Ascending aorta (tissue), 2 donors: ENCODE measurements around the gene SLC23A2. TPM values are rescaled to one million over a fixed set of nuclear protein-coding genes. Genes with fewer than 3 reads are reported as not detected.
A peak's percentile ranks its signal among the peaks of the same experiment; 100 is the strongest.

Experiments used
- DNase-seq, 2 donors: peaks; one replicate each; pipeline ENCODE4 v3.0.0-alpha.2; 2019; ENCODE audit warnings: low spot score in 2 of 2
- H3K27ac ChIP-seq, 2 donors: fragments of 200-600 bp; sonication (generic); one replicate each; pipeline ENCODE4 v1.5.1; 2016 to 2017; ENCODE audit warnings: mild to moderate bottlenecking in 1 of 2
- H3K27me3 ChIP-seq: fragments of 200-600 bp; sonication (generic); one replicate; pipeline ENCODE4 v1.5.1; 2017
- H3K36me3 ChIP-seq, 2 donors: fragments of 200-600 bp; sonication (generic); one replicate each; pipeline ENCODE4 v1.5.1; 2016
- H3K4me1 ChIP-seq, 2 donors: fragments of 200-600 bp; sonication (generic); one replicate each; pipeline ENCODE4 v1.5.1; 2016 to 2017; ENCODE audit warnings: mild to moderate bottlenecking in 1 of 2
- H3K4me3 ChIP-seq, 2 donors: fragments of 200-600 bp; sonication (generic); one replicate each; pipeline ENCODE4 v1.5.1; 2016 to 2017; ENCODE audit warnings: mild to moderate bottlenecking in 1 of 2
- H3K9me3 ChIP-seq, 2 donors: fragments of 200-600 bp; sonication (generic); one replicate each; pipeline ENCODE4 v1.5.1; 2016
- intact Hi-C: fragments of 100-400 bp; cut with DNase I; formaldehyde crosslinking; loops from one replicate; pipeline ENCODE4 v1.15.1; 2023
- total RNA-seq: library from RNA; depleted of rRNA; stranded (reverse); fragments of >200 nt; gene quantifications from one replicate; pipeline ENCODE4 v1.1.0, GENCODE V29; 2016
- TF ChIP-seq, protein P1 (sequence below), 3 experiments: fragments of 200-600 bp in 2 of 3; fragments of 450-650 bp in 1 of 3; sonication (generic) in 2 of 3; IDR thresholded peaks; one replicate each; pipeline ENCODE4 v1.5.1; 2016 to 2019; ENCODE audit warnings: antibody characterized with exemption in 3 of 3, mild to moderate bottlenecking in 1 of 3, moderate library complexity in 1 of 3

The SLC23A2 gene
- total RNA-seq, 1 donor from 2014 or later = 32.8 TPM

DNA sequence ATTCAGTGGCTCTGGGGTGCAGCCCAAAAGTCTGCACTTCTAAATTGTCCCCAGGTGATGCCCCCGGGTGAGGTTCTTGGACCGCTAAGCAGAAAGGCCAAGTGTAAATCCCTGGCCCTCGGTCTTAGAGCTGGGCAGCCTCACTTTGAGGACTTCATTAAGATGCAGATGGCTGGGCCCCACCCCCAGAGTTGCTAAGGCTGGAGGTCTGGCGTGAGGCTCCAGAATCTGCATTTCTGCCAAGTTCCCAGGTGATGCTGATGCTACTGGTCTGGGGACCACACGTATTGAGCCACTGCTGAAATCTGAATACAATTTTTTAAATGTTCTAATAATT lies 735 bp upstream of the SLC23A2 start:
- no peaks in the 10 kb centered on the region for H3K36me3 ChIP-seq
- TF ChIP-seq, protein P1, sequence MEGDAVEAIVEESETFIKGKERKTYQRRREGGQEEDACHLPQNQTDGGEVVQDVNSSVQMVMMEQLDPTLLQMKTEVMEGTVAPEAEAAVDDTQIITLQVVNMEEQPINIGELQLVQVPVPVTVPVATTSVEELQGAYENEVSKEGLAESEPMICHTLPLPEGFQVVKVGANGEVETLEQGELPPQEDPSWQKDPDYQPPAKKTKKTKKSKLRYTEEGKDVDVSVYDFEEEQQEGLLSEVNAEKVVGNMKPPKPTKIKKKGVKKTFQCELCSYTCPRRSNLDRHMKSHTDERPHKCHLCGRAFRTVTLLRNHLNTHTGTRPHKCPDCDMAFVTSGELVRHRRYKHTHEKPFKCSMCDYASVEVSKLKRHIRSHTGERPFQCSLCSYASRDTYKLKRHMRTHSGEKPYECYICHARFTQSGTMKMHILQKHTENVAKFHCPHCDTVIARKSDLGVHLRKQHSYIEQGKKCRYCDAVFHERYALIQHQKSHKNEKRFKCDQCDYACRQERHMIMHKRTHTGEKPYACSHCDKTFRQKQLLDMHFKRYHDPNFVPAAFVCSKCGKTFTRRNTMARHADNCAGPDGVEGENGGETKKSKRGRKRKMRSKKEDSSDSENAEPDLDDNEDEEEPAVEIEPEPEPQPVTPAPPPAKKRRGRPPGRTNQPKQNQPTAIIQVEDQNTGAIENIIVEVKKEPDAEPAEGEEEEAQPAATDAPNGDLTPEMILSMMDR (IDR thresholded peaks at IDR 0.05) = no peak
- no peak for DNase-seq
- peaks cover 0 to 10% of the 10 kb centered on the region in 2 donors for H3K4me1 ChIP-seq
- no peaks in the 10 kb centered on the region for H3K27me3 ChIP-seq
- peak overlapping the region; percentile 84 to 98 for H3K4me3 ChIP-seq
- no peak overlapping the region for H3K27ac ChIP-seq
- intact Hi-C loops = no loop called here
- no peaks in the 10 kb centered on the region for H3K9me3 ChIP-seq

DNA sequence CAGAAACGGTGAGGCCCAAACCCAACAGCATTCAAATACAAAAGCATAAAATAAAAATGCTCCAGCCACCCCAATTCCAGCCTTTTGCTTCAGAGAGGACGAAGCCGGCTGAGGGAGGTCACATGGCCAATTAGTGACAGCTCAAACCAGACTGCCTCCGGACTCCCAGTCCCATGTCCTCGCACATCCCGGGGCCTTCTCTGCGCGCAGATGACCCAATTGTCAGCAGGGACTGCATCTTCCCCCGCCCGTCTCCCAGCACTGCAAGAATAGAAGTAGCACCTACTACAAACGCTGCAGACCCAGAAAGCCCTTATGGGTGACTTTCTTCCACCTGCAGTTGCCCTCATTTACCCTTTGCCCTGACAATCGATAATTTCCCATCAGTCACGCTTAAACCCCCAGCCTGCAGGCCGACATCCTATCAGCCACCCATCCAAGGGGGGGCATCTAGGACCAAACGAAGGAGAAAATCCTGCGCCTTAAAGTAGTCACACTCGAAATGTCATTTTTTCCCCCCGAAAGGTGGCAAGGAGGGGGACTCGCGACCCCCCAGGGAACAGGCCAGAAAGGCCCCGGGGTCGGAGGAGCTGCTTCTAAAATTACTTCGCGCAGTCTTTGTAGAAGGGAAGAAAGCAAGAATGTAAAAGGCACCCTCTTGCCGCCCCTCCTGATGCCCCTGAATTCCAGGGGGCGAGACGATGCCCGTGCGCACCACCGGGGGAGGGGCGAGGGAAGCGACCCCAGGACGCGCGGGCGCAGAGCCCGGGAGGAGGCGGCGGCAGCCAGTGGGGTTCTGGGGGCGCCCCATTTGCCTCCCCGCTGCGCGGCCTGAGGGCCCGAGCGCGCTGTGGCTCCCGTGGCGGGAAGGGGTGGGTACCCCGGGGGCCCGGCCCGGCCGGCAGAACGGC lies 792 bp downstream of the SLC23A2 start:
- no peaks in the 10 kb centered on the region for H3K36me3 ChIP-seq
- TF ChIP-seq, protein P1 (IDR thresholded peaks at IDR 0.05) = no peak
- peaks cover 0 to 10% of the 10 kb centered on the region in 2 donors for H3K4me1 ChIP-seq
- H3K27ac ChIP-seq = no peak overlapping the region
- H3K4me3 ChIP-seq = peak overlapping the region; percentile 84 to 98
- H3K27me3 ChIP-seq = no peaks in the 10 kb centered on the region
- intact Hi-C loops = no loop called here
- DNase-seq = peak in 1 of 2 donors; percentile 71
- no peaks in the 10 kb centered on the region for H3K9me3 ChIP-seq

DNA sequence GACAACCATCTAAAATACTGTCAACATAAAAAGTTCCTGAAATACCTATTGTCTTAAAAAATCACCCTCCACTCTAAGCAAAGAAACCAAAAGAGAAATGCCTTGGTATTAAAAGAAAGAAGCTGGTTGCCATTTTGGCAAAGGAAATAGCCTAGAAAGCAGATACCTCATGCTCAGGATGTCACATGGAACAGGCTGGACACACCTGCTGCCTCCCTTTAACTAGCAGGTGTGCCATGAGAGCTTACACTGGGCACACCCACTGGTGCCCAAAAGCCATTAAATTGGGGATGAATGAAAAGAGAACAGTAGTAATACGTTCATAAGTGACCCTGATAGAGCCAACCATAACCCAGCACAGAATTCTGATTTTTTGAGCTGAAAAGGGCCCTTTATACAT lies 1.5 kb downstream of the SLC23A2 start:
- no peaks in the 10 kb centered on the region for H3K9me3 ChIP-seq
- intact Hi-C loops = no loop called here
- peaks cover 0 to 10% of the 10 kb centered on the region in 2 donors for H3K4me1 ChIP-seq
- peak overlapping the region; percentile 84 to 98 for H3K4me3 ChIP-seq
- no peaks in the 10 kb centered on the region for H3K36me3 ChIP-seq
- no peaks in the 10 kb centered on the region for H3K27me3 ChIP-seq
- TF ChIP-seq, protein P1 (IDR thresholded peaks at IDR 0.05) = no peak
- no peak for DNase-seq
- H3K27ac ChIP-seq = no peak overlapping the region

DNA sequence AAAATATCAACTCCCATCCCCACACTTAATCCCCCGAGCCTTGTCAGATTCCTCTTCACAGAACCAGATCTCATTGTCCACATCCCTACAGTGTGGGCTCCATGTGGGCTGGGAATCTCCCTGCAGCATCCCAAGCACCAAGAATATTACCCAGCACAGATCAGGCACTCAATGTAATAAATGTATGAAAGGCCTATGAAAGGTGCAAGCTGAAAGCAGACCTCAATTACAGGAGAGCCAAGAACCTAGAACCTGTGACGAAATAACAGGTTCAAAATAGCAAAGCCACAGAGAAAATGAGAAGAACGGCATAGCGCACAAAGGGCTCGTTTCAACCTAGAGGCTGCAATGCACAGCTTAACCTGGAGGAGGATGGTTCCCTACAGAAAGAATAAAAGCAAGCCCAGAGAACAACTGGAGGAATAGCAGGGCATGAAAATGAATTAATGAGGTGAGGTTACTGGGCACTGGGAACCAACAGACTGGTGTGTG lies 3.1 kb downstream of the SLC23A2 start:
- H3K27ac ChIP-seq = no peak overlapping the region
- no peak overlapping the region for H3K4me3 ChIP-seq
- no peak for DNase-seq

DNA sequence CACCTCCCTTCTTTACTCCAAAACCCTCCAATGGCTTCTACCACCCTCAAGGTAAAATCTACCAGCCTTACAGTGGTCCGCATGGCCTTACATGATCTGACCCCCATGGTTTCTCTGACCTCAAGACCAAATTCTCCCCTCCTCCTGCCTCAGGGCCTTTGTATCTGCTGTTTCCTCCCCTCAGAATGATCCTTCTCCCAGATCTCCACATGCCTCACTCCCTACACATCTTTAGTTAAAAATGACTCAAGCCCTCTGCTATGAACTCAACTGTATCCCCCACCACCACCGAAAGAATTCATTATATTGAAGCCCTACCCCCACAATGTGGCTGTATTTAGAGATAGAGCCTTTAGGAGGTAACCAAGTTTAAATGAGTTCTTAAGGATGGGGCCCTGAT lies 4.1 kb downstream of the SLC23A2 start:
- H3K4me3 ChIP-seq = no peak overlapping the region
- H3K27ac ChIP-seq = no peak overlapping the region
- no peak for DNase-seq
- TF ChIP-seq, protein P1 (IDR thresholded peaks at IDR 0.05) = no peak
- no peaks in the 10 kb centered on the region for H3K36me3 ChIP-seq
- H3K27me3 ChIP-seq = no peaks in the 10 kb centered on the region
- intact Hi-C loops = no loop called here
- H3K9me3 ChIP-seq = no peaks in the 10 kb centered on the region
- peaks cover 0 to 10% of the 10 kb centered on the region in 2 donors for H3K4me1 ChIP-seq

More for the DNA sequence above, 3.1 kb downstream of the SLC23A2 start:
- H3K4me1 ChIP-seq = peaks cover 0 to 10% of the 10 kb centered on the region in 2 donors
- H3K27me3 ChIP-seq = no peaks in the 10 kb centered on the region
- H3K36me3 ChIP-seq = no peaks in the 10 kb centered on the region
- intact Hi-C loops = no loop called here
- TF ChIP-seq, protein P1 (IDR thresholded peaks at IDR 0.05) = no peak
- no peaks in the 10 kb centered on the region for H3K9me3 ChIP-seq
